DND-41 (cell line): Measurements from ENCODE around the gene TMEM18.
"Not testable (repeated sequence)": the region's sequence is repeated elsewhere in the genome, so short reads cannot be mapped to it uniquely, and the experiment has no call there.

Source experiments
- ATAC-seq: fragments of 200-7000 bp; cut with Tn5 transposase; 3 replicates; pipeline ENCODE4 v1.9.1; 2021; ENCODE audit warnings: low read depth; ENCODE audit not compliant: insufficient read depth
- DNase-seq: peaks from one replicate; pipeline ENCODE4 v3.0.0-alpha.2; 2020
- H2AFZ ChIP-seq: 2 replicates; pipeline ENCODE4 v1.6.0; 2012; ENCODE audit warnings: low read depth, low read length
- H3K27ac ChIP-seq: 2 replicates; pipeline ENCODE4 v1.5.1; 2012; ENCODE audit warnings: low read length, inconsistent platforms
- H3K27me3 ChIP-seq: fragments of 200-600 bp; sonication (generic); 2 replicates; pipeline ENCODE4 v1.6.0; 2012; ENCODE audit warnings: low read length, mild to moderate bottlenecking, inconsistent platforms; ENCODE audit not compliant: insufficient read depth, poor library complexity
- H3K36me3 ChIP-seq: 2 replicates; pipeline ENCODE4 v1.5.1; 2012; ENCODE audit warnings: low read length, inconsistent platforms; ENCODE audit not compliant: insufficient read depth
- H3K4me1 ChIP-seq: 2 replicates; pipeline ENCODE4 v1.5.1; 2012; ENCODE audit warnings: mild to moderate bottlenecking, low read length; ENCODE audit not compliant: insufficient read depth
- H3K4me2 ChIP-seq: 2 replicates; pipeline ENCODE4 v1.6.0; 2012; ENCODE audit warnings: mild to moderate bottlenecking, moderate library complexity, low read length, inconsistent platforms; ENCODE audit not compliant: insufficient read depth
- H3K4me3 ChIP-seq, 2 experiments: fragments of 200-600 bp in 1 of 2; shearing (Covaris generic) in 1 of 2; 2 replicates each; pipeline ENCODE4 v1.5.1; 2012 to 2016; ENCODE audit warnings: inconsistent platforms in 2 of 2, low read length in 2 of 2, mild to moderate bottlenecking in 2 of 2, low read depth in 1 of 2, moderate library complexity in 1 of 2
- H3K79me2 ChIP-seq: 2 replicates; pipeline ENCODE4 v1.6.0; 2012; ENCODE audit warnings: low read length, inconsistent platforms; ENCODE audit not compliant: insufficient read depth
- H3K9ac ChIP-seq: 2 replicates; pipeline ENCODE4 v1.6.0; 2012; ENCODE audit warnings: low read depth, mild to moderate bottlenecking, inconsistent platforms, low read length, moderate library complexity
- H3K9me3 ChIP-seq: 2 replicates; pipeline ENCODE4 v1.5.1; 2012; ENCODE audit warnings: low read length, moderate library complexity, mild to moderate bottlenecking, inconsistent platforms; ENCODE audit not compliant: insufficient read depth, severe bottlenecking
- H4K20me1 ChIP-seq: 2 replicates; pipeline ENCODE4 v1.6.0; 2012; ENCODE audit warnings: low read length; ENCODE audit not compliant: insufficient read depth
- CTCF ChIP-seq: IDR thresholded peaks from 2 replicates; pipeline ENCODE4 v1.5.1; 2012; ENCODE audit warnings: borderline replicate concordance, low read length, moderate library complexity, mild to moderate bottlenecking; ENCODE audit not compliant: poor library complexity, severe bottlenecking; ENCODE audit errors: extremely low read depth
- EZH2 ChIP-seq: IDR thresholded peaks from 3 replicates; pipeline ENCODE4 v1.6.1; 2012; ENCODE audit warnings: borderline replicate concordance, low read depth, mild to moderate bottlenecking, moderate library complexity, low read length, inconsistent platforms; ENCODE audit not compliant: severe bottlenecking

The TMEM18 gene

GRCh38 chr2:708667-709066 lies 31.5 kb upstream of the TMEM18 start:
- Histone ChIP-seq H3K9ac (no peak overlapping the region), H3K9me3 (no peaks in the 10 kb centered on the region)
- no peak for ATAC-seq

GRCh38 chr2:705971-706511 lies 28.8 kb upstream of the TMEM18 start:
- Histone ChIP-seq H3K4me1 (no peaks in the 10 kb centered on the region), H3K4me3 (no peak overlapping the region), H3K9me3 (no peaks in the 10 kb centered on the region), H3K36me3 (no peaks in the 10 kb centered on the region), H3K79me2 (no peaks in the 10 kb centered on the region), H2AFZ (no peak overlapping the region), H3K9ac (no peak overlapping the region), H3K27me3 (no peaks in the 10 kb centered on the region), H4K20me1 (no peaks in the 10 kb centered on the region), H3K4me2 (no peak overlapping the region), H3K27ac (no peak overlapping the region)
- TF ChIP-seq EZH2 (no peak), CTCF (no peak)
- peak; percentile 58; the same call in 1 of the 3 replicates for ATAC-seq
- no peak for DNase-seq

More at GRCh38 chr2:708667-709066, 31.5 kb upstream of the TMEM18 start:
- Histone ChIP-seq H3K4me1 (no peaks in the 10 kb centered on the region), H3K27ac (no peak overlapping the region), H3K27me3 (no peaks in the 10 kb centered on the region), H4K20me1 (no peaks in the 10 kb centered on the region), H3K4me2 (no peak overlapping the region), H3K79me2 (no peaks in the 10 kb centered on the region), H2AFZ (no peak overlapping the region), H3K4me3 (no peak overlapping the region), H3K36me3 (no peaks in the 10 kb centered on the region)
- TF ChIP-seq CTCF (no peak), EZH2 (no peak)
- DNase-seq, result no peak

- DNase-seq, H3K9ac ChIP-seq, H3K4me3 ChIP-seq, ATAC-seq, H4K20me1 ChIP-seq, H3K27ac ChIP-seq, H3K4me1 ChIP-seq, H3K36me3 ChIP-seq, H3K79me2 ChIP-seq, H3K9me3 ChIP-seq, H3K4me2 ChIP-seq, H2AFZ ChIP-seq, H3K27me3 ChIP-seq: not testable (repeated sequence)
Measured at GRCh38 chr2:702765-703164, 25.6 kb upstream of the TMEM18 start.

GRCh38 chr2:696999-697627 lies 19.9 kb upstream of the TMEM18 start:
- no peak overlapping the region for H3K9ac ChIP-seq
- DNase-seq (no peak), ATAC-seq (no peak)
- no peak overlapping the region for H3K4me3 ChIP-seq
- H3K27ac ChIP-seq, result no peak overlapping the region
- H3K4me2 ChIP-seq, result no peak overlapping the region
- H2AFZ ChIP-seq, result no peak overlapping the region
- no peaks in the 10 kb centered on the region for H3K36me3 ChIP-seq
- no peaks in the 10 kb centered on the region for H4K20me1 ChIP-seq
- no peaks in the 10 kb centered on the region for H3K79me2 ChIP-seq
- H3K9me3 ChIP-seq, result peaks cover 5% of the 10 kb centered on the region
- H3K4me1 ChIP-seq, result no peaks in the 10 kb centered on the region
- TF ChIP-seq EZH2 (no peak), CTCF (no peak)
- no peaks in the 10 kb centered on the region for H3K27me3 ChIP-seq
